KG1 (cell line): ENCODE data around the gene ABCC4.

Experiments
- DNase-seq: peaks from one replicate; lab custom pipeline; 2025; lab: John Stamatoyannopoulos, UW

Gene ABCC4

GRCh38 chr13:95113601-95114000 is 187.7 kb downstream of the ABCC4 start:
- DNase-seq: no peak

DNA sequence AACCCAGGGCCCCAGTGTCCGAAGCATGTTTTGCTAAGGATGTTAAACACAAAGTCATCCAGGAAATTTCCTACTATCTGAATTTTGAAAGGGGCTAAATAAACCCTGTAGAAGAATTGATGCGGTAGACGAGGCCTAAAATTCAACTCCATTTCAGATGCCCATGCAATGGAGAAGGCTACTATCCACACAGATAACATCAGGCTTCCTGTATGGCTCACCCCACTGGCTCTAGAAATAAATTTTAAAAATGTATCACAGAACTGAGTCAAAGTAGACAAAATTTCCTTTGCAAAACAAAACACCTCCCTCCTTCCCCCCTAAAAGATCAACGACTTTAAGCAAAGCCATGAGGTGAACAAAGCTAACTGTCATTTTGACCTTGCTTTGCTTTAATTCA is 188.4 kb downstream of the ABCC4 start:
- no peak for DNase-seq

- no peak for DNase-seq
These were observed 189.6 kb downstream of the ABCC4 start for GRCh38 chr13:95111608-95112007.

DNA sequence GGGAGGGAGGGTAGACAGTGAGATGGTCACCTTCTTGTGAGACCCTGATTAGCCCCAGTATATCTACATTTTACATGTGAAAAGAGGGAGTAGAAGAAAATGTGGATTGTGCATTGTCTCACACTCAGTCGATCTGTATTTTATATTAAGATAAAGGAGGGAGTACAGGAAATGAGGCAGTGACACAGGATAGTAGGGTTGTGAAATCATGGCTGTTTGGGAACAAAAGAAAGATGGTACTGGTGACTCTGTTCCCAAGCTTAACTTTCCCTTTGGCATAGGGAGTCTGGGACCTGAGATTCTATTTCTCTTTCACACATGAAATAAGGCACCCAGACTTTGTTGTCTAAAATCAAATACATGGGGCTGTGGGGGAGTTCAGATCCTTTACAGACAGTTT is 194.7 kb downstream of the ABCC4 start:
- DNase-seq: no peak

GRCh38 chr13:95100525-95101433 is 200.5 kb downstream of the ABCC4 start:
- DNase-seq: no peak

DNA sequence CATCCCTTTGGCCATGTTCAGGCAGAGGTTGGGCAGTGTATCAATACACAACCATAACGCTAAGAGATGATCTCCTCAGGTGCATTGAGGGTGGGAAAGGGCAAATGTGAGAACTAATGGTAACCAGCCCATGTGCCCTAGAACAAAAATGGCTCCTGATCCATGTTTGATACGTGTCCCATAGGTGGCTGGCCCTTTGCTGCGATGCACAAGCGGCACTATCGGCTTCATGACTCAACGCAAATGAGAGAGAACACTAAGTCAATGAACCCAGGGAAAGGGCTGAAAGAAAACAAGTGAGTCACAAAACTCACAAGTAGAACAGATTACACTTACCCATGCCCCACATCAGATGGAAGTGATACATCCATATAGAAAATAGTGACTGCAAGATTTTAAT is 201.7 kb downstream of the ABCC4 start:
- no peak for DNase-seq

GRCh38 chr13:95098916-95099315 is 202.3 kb downstream of the ABCC4 start:
- no peak for DNase-seq

GRCh38 chr13:95091755-95092154 is 209.5 kb downstream of the ABCC4 start:
- no peak for DNase-seq

GRCh38 chr13:95087746-95088305 is 213.4 kb downstream of the ABCC4 start:
- DNase-seq: no peak

DNA sequence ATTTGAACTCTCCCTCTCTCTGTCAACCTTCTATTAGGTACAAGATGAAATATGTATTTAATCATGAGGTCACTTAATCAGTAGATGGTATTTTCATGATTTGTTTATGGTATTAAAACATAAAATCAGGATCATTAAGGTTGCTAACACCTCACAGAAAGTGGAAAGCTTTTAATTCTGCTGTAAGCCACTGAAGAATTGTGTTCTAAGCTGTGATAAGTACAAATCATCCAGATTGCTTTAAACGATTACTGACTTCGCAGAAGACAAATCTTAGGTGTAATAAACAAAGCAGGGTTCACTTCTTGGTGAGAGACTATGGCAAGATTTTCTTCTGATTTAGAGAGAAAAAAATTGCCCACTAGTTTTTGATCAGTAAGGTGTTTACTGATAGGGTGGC is 214.5 kb downstream of the ABCC4 start:
- DNase-seq: no peak

DNA sequence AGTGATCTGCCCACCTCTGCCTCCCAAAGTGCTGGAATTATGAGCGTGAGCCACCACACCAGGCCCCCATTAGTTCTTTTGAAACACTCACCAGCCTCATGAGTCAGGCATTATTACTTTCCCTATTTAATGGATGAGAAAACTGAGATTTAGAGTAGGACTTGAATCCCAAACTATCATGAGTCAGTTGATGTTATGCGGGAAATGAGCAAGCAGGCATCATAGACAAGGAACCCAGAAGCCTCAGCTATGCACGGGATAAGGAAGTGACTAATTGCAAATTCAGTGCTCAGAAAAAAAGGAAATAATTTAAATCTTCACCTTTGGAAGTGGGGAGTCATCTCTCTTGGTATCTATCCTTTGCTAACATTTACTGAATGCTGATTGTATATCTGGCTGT is 217.5 kb downstream of the ABCC4 start:
- no peak for DNase-seq

DNA sequence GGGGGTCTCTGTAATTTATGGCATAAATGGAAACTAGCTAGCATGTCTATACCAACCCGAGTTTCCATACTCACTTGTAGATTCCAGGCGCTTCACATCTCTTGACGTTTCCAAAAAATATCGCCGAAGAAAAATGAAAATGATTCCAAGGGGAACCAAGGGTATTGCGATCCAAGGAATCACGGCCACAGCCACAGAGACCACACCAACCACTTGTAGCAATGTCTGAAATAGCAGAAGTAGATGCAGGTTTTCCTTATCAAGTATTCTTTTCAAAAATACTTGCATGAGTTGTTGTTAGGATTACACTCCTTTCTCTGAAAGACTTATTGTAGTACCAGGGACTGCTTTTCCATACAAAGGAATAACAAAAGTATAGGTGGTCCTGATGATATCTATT is 218.2 kb downstream of the ABCC4 start:
- DNase-seq: no peak

- DNase-seq: no peak
These were observed 225.7 kb downstream of the ABCC4 start for GRCh38 chr13:95075506-95075905.

DNA sequence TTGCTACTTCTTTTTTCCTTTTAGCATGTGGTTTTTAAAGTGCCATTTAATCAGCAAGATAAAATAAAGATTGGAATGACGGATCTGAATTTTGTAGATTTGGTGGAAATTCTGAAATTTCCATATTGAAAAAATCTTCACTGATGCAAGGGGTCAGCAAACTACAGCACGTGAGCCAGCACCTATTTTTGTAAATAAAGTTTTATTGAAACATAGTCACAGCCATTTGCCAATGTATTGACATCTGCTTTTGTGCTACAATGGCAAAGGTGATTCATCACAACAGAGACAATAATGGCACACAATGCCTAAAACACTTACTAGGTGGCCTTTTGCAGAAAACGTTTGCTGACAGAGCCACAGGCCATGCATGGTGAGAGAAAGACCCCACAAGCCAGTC is 226.4 kb downstream of the ABCC4 start:
- no peak for DNase-seq

DNA sequence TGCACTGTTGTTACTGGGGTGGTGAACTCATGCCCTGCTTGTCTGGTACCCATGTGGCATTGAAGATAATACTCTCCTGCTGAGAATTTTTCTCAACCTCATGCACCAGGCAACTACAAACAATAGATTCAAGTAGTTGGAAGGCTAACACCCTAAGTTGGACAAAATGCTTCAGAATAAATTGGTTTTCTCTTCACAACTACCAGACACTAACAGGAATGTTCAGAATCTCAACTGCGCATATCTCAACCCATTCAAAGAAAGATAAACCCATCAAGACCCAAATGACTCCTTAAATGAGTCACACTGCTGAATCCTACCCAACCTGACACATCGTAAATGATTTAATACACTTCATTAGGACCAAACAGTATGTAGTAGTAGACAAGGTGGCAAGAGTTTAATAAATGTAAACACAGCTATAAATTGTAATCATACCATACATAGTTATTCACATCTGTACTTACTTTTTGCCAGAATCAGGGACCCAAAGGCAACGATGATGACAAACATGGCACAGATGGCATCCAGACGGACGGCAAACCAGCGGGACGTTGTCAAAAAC is 227.4 kb downstream of the ABCC4 start:
- DNase-seq: no peak

GRCh38 chr13:95067303-95067702 is 233.9 kb downstream of the ABCC4 start:
- no peak for DNase-seq

DNA sequence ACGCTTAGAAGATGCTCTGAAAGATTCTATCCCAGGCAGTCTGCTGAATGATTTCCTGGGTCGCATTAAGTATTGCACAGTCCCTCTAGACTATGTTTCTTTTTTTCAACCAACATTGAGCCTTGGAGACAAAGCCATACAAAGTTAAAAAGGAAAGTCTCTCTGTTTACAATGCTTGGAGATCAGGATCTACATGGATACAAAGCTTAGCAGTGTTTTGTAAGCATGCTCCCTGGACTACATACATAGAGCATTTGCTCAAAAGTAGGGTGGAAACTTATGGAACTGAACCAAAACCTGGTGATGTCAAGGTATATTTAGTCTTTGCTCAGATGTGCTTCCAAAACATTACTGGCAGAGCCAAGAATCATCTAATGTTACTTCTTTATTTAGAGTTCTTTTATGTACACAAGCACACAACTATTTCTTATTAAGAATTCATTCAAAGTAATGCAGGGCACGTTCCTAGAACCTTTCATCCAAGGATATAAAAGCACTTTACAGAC is 241.2 kb downstream of the ABCC4 start:
- DNase-seq: no peak

DNA sequence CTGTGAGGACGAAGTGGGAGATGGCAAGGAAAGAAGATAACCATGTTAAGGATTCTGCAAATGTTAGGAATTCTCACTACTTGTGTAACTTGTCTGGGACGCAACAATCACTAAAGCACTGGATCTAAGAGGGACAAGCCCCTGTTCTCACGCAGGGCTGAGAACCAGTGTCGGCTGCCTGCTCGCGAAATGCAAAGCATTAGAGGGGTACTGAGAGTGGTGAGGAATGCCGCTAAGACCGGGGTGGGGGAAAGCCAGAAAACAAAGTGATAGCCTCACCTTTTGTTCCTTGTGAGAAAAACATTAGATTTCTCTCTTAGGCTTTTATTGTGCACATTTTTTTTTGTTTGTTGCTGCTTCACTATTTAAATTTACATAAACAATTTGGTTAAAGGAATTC is 241.9 kb downstream of the ABCC4 start:
- DNase-seq: no peak

DNA sequence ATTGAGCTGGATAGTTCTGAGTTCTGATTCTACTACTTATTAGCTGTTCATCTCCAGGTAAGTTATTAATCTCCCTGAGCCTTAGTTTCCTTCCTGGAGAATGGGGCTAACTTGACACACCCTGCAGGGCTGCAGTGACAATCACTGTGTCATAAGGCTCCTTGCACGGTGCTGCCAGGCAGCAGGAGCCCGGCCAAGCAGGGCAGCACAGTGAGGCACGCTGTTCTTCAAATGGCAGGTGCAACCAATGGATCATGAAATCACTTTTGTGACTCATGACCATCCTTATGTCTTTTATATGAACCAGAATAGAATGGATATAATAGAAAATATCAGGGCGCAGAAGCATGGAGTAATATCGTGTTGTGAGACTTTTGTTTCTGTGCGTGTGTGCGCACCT is 242.6 kb downstream of the ABCC4 start:
- DNase-seq: no peak

DNA sequence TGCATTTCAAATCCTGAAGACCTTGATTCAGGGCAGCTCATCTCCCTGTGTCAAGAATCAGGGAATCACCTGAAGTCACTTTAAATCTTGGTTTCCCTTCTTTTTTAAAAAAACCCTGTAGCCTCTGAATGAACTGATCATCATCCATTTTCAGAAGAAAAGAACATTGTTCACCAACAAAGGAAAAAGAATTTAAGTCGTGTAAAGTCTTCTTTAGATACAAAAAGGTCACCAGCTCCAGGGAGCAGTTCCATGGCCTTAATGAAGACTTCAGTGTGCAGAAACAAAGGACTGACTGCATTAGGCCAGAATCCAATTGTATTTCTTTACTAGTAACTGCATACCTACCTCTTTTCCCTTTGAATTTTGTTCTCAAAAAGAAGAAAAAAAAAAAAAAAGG is 245.0 kb downstream of the ABCC4 start:
- no peak for DNase-seq

GRCh38 chr13:95050800-95051615 is 250.2 kb downstream of the ABCC4 start:
- DNase-seq: no peak

GRCh38 chr13:95049772-95050171 is 251.5 kb downstream of the ABCC4 start:
- no peak for DNase-seq
